LNCaP clone FGC (cell line): Measurements from ENCODE around the gene RACGAP1.
"Not testable (repeated sequence)": the region's sequence is repeated elsewhere in the genome, so short reads cannot be mapped to it uniquely, and the experiment has no call there.

ENCODE experiments used
- DNase-seq: peaks from one replicate; pipeline ENCODE4 v3.0.0-alpha.2; 2011; ENCODE audit warnings: low read depth
- H3K4me3 ChIP-seq: 2 replicates; pipeline ENCODE4 v1.5.1; 2011; ENCODE audit warnings: mild to moderate bottlenecking, low read depth, low read length, control low read depth
- TF ChIP-seq, protein P1 (sequence below): IDR thresholded peaks from 2 replicates; pipeline ENCODE4 v1.5.1; 2012; ENCODE audit warnings: mild to moderate bottlenecking; ENCODE audit not compliant: control insufficient read depth, insufficient read depth; ENCODE audit errors: extremely low read depth

RACGAP1 gene

DNA sequence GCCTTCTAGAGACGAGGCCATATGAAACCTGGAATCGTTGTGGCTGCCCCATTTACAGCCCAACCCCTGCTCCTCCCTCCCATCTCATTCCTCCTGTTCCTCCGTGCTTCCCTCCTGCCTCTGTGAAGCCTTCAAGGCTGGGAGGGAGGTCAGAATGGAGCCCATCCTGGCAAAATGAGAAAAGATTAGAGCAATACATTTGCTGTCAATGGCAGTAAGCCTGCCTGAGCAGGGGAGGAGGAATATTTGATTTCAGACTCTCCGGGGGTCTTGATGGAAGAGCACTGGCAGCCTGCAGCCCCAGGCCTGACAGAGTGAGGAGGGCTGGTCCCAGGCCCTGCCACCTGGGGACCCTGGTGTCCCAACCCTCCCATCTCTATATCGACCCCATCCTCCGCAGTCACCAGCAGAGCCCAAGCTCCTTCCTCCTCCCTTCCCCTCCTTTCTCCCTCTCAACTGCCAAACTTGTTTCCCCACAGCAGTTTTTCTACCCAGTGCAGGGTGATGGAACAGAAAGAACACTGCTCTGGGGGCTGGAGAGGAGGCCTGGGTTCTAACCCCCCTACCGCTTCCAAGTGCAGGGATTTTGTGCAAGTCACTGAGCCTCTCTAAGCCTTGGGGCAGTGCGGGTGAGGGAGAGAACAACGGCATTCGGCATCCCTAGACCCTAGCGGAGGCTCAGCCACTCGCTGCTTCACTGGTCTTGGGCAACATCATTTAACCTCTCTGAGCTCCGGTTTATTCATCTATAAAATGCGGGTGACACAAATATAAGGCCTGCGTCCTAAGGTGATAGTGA lies 16.0 kb upstream of the RACGAP1 start:
- no peak overlapping the region for H3K4me3 ChIP-seq
- no peak for DNase-seq
- TF ChIP-seq, protein P1, sequence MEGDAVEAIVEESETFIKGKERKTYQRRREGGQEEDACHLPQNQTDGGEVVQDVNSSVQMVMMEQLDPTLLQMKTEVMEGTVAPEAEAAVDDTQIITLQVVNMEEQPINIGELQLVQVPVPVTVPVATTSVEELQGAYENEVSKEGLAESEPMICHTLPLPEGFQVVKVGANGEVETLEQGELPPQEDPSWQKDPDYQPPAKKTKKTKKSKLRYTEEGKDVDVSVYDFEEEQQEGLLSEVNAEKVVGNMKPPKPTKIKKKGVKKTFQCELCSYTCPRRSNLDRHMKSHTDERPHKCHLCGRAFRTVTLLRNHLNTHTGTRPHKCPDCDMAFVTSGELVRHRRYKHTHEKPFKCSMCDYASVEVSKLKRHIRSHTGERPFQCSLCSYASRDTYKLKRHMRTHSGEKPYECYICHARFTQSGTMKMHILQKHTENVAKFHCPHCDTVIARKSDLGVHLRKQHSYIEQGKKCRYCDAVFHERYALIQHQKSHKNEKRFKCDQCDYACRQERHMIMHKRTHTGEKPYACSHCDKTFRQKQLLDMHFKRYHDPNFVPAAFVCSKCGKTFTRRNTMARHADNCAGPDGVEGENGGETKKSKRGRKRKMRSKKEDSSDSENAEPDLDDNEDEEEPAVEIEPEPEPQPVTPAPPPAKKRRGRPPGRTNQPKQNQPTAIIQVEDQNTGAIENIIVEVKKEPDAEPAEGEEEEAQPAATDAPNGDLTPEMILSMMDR: no peak

DNA sequence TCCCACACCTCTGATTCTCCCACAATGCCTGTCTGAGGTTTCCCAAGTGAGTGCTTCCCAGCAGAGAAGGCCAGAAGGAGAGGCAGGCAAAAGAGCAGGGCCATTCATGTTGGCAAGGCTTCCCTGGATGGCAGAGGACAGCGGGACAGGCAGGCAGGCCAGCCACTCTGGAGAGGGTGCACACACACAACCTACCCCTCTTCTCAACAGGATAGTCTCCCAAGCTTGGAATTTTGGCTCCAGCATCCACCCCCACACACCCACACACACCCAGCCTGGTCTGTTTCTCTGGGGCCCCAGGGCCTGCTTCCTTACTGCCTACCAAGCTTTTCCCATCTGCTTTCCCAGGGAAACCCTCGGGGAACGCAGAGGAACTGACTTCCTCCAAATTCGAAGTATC lies 15.4 kb upstream of the RACGAP1 start:
- no peak overlapping the region for H3K4me3 ChIP-seq

GRCh38 chr12:50039151-50039835 lies 14.0 kb upstream of the RACGAP1 start:
- DNase-seq: no peak
- H3K4me3 ChIP-seq: no peak overlapping the region
- TF ChIP-seq, protein P1: peak; percentile 91

More for the DNA sequence above, 15.4 kb upstream of the RACGAP1 start:
- DNase-seq: no peak
- TF ChIP-seq, protein P1: no peak

- no peak overlapping the region for H3K4me3 ChIP-seq
- no peak for DNase-seq
- TF ChIP-seq, protein P1: no peak
Observed at GRCh38 chr12:50038336-50038735, 13.0 kb upstream of the RACGAP1 start.

- no peak overlapping the region for H3K4me3 ChIP-seq
- no peak for DNase-seq
- TF ChIP-seq, protein P1: no peak
Observed at GRCh38 chr12:50032854-50033581, 7.7 kb upstream of the RACGAP1 start.

- TF ChIP-seq, protein P1: no peak
- H3K4me3 ChIP-seq: no peak overlapping the region
- no peak for DNase-seq
Observed at GRCh38 chr12:50032515-50032853, 7.2 kb upstream of the RACGAP1 start.

DNA sequence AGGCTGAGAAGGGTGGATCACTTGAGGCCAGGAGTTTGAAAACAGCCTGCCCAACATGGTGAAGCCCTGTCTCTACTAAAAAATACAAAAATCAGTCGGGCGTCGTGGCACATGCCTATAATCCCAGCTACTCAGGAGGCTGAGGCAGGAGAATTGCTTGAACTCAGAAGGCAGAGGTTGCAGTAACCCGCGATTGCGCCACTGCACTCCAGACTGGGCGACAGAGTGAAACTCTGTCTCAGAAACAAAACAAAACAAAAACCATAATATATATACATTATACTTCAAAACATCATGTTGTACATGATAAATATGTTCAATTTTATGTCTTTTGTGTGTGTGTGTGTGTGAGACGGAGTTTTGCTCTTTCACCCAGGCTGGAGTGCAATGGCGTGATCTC lies 5.2 kb upstream of the RACGAP1 start:
- DNase-seq: not testable (repeated sequence)

More for the DNA sequence above, 5.2 kb upstream of the RACGAP1 start:
- not testable (repeated sequence) for H3K4me3 ChIP-seq
